Measurements from ENCODE around the gene NAALADL2. TPM values are rescaled to one million over a fixed set of nuclear protein-coding genes. Genes with fewer than 3 reads are reported as not detected.
"Not testable (repeated sequence)": the region's sequence is repeated elsewhere in the genome, so short reads cannot be mapped to it uniquely, and the experiment has no call there.

The NAALADL2 gene
- total RNA-seq, 6 donors from 2014 or later, result 4.4 to 12.6 (median 6.3) TPM

- H3K27me3 ChIP-seq, result no peaks in the 10 kb centered on the region
- no peak overlapping the region for H3K27ac ChIP-seq
- TF ChIP-seq CTCF (IDR thresholded peaks at IDR 0.05), result no peak
- no peak for TF ChIP-seq EP300 (IDR thresholded peaks at IDR 0.05)
- TF ChIP-seq POLR2A (IDR thresholded peaks at IDR 0.05), result no peak
- TF ChIP-seq POLR2AphosphoS5 (IDR thresholded peaks at IDR 0.05), result no peak
- peaks cover 0 to 6% (median 0%) of the 10 kb centered on the region in 4 donors for H3K9me3 ChIP-seq
- ATAC-seq (ENCODE audit: low FRiP score in 2 of 2) (no peak), DNase-seq (no peak)
- no peak overlapping the region for H3K4me3 ChIP-seq
- 75 to 79% methylated on average over 2 of the region's 2 CpGs for WGBS, 2 donors
- no peaks in the 10 kb centered on the region for H3K4me1 ChIP-seq
- H3K36me3 ChIP-seq, result no peaks in the 10 kb centered on the region
Measured at GRCh38 chr3:175456466-175456865, 597.3 kb downstream of the NAALADL2 start.

- no peak for TF ChIP-seq EP300 (IDR thresholded peaks at IDR 0.05)
- TF ChIP-seq POLR2AphosphoS5 (IDR thresholded peaks at IDR 0.05), result no peak
- TF ChIP-seq POLR2A (IDR thresholded peaks at IDR 0.05), result no peak
- no peak for TF ChIP-seq CTCF (IDR thresholded peaks at IDR 0.05)
- Histone ChIP-seq H3K4me1 (no peaks in the 10 kb centered on the region), H3K27ac (no peak overlapping the region), H3K27me3 (no peaks in the 10 kb centered on the region), H3K9me3 (peaks cover 0 to 6% (median 0%) of the 10 kb centered on the region in 4 donors), H3K36me3 (no peaks in the 10 kb centered on the region), H3K4me3 (no peak overlapping the region)
- DNase-seq (no peak), ATAC-seq (ENCODE audit: low FRiP score in 2 of 2) (no peak)
- WGBS, 2 donors, result 86 to 90% methylated on average over 2 of the region's 2 CpGs
Measured at GRCh38 chr3:175457301-175457700, 598.2 kb downstream of the NAALADL2 start.

GRCh38 chr3:175460849-175461399, 601.8 kb downstream of the NAALADL2 start:
- H3K36me3 ChIP-seq; H3K9me3 ChIP-seq; H3K27me3 ChIP-seq; H3K4me1 ChIP-seq; H3K4me3 ChIP-seq; H3K27ac ChIP-seq; ATAC-seq (ENCODE audit: low FRiP score in 2 of 2); DNase-seq: not testable (repeated sequence)
- 92 to 95% methylated on average over 4 of the region's 4 CpGs for WGBS, 2 donors

DNA sequence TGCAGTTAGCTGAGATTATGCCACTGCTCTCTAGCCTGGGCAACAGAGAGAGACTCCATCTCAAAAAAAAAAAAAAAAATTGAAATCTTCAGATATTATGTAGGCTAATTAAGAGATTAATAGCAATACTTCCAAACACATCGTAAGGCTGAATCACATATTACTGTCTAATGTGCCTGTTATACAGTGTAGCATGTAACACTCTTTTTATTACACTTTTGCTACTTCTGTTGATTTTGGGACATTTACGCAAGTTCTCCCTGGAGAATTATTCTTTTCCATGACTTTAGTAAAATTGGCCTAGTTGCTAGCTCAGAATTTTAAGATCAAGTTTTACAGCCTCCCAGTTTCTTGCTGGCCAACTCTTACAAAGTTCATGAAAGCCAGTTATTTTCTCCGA, 605.2 kb downstream of the NAALADL2 start:
- H3K4me3 ChIP-seq, result no peak overlapping the region
- no peaks in the 10 kb centered on the region for H3K27me3 ChIP-seq
- no peaks in the 10 kb centered on the region for H3K4me1 ChIP-seq
- ATAC-seq (ENCODE audit: low FRiP score in 2 of 2), result no peak
- TF ChIP-seq POLR2AphosphoS5 (IDR thresholded peaks at IDR 0.05), result no peak
- TF ChIP-seq CTCF (IDR thresholded peaks at IDR 0.05), result no peak
- TF ChIP-seq POLR2A (IDR thresholded peaks at IDR 0.05), result no peak
- 93 to 96% methylated on average over 3 of the region's 3 CpGs for WGBS, 2 donors
- H3K27ac ChIP-seq, result no peak overlapping the region
- DNase-seq, result no peak
- no peaks in the 10 kb centered on the region for H3K36me3 ChIP-seq
- H3K9me3 ChIP-seq, result peaks cover 0 to 6% (median 0%) of the 10 kb centered on the region in 4 donors

DNA sequence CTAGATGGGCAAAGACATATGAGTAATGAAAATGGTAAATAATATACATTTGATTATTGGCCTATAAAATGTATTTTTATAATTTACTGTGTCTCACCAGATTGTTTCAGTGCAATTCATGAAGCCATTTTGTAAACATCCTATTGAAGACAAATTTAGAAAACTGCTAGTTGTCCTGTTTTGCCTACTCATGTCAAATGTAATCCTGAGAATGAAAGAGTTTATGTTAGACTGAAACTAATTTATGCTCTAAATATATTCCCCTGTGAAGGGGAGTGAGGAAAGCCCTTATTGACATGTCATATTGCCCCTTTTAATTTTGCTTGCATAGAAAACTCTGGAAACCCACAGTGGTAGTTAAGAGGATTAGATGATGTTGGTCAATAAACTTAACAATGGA, 610.0 kb downstream of the NAALADL2 start:
- no peaks in the 10 kb centered on the region for H3K36me3 ChIP-seq
- H3K27me3 ChIP-seq, result no peaks in the 10 kb centered on the region

More for the DNA sequence above, 610.0 kb downstream of the NAALADL2 start:
- TF ChIP-seq CTCF (IDR thresholded peaks at IDR 0.05) (no peak), POLR2A (IDR thresholded peaks at IDR 0.05) (no peak), POLR2AphosphoS5 (IDR thresholded peaks at IDR 0.05) (no peak), EP300 (IDR thresholded peaks at IDR 0.05) (no peak)
- Histone ChIP-seq H3K4me1 (no peaks in the 10 kb centered on the region), H3K4me3 (no peak overlapping the region), H3K9me3 (no peaks in the 10 kb centered on the region), H3K27ac (no peak overlapping the region)
- no peak for DNase-seq
- ATAC-seq (ENCODE audit: low FRiP score in 2 of 2), result no peak

Data from upper lobe of left lung (tissue), 6 donors.